ENCODE results near the gene RRBP1.

The RRBP1 gene

GRCh38 chr20:17602493-17602892, 79.5 kb downstream of the RRBP1 start:
- in situ Hi-C loops (cut with MboI; ENCODE audit: low sequenced_read_pairs) = no loop called here

GRCh38 chr20:17601957-17602356, 80.1 kb downstream of the RRBP1 start:
- Histone ChIP-seq H3K4me1 (peaks cover 22% of the 10 kb centered on the region), H3K36me3 (replicated peaks) (peaks cover 3% of the 10 kb centered on the region; the same call in 1 of the 2 replicates), H3K27me3 (ENCODE audit: low read depth) (no peaks in the 10 kb centered on the region), H3K9me3 (no peaks in the 10 kb centered on the region), H3K4me3 (no peak overlapping the region)
- DNase-seq (ENCODE audit: low spot score in 2 of 2) = peak; percentile 74 to 86
- in situ Hi-C loops (cut with MboI; ENCODE audit: low sequenced_read_pairs) = no loop called here

More at GRCh38 chr20:17602493-17602892, 79.5 kb downstream of the RRBP1 start:
- Histone ChIP-seq H3K36me3 (replicated peaks) (peaks cover 3% of the 10 kb centered on the region; the same call in 1 of the 2 replicates), H3K4me1 (peaks cover 22% of the 10 kb centered on the region), H3K27me3 (ENCODE audit: low read depth) (no peaks in the 10 kb centered on the region), H3K4me3 (no peak overlapping the region), H3K9me3 (no peaks in the 10 kb centered on the region)
- DNase-seq (ENCODE audit: low spot score in 2 of 2) = peak; percentile 70 to 83

GRCh38 chr20:17598013-17598550, 84.0 kb downstream of the RRBP1 start:
- peaks cover 22% of the 10 kb centered on the region for H3K4me1 ChIP-seq
- in situ Hi-C loops (cut with MboI; ENCODE audit: low sequenced_read_pairs) = no loop called here
- no peaks in the 10 kb centered on the region for H3K9me3 ChIP-seq
- no peaks in the 10 kb centered on the region for H3K36me3 ChIP-seq (replicated peaks)
- H3K4me3 ChIP-seq = no peak overlapping the region
- H3K27me3 ChIP-seq (ENCODE audit: low read depth) = no peaks in the 10 kb centered on the region
- no peak for DNase-seq (ENCODE audit: low spot score in 2 of 2)

DNA sequence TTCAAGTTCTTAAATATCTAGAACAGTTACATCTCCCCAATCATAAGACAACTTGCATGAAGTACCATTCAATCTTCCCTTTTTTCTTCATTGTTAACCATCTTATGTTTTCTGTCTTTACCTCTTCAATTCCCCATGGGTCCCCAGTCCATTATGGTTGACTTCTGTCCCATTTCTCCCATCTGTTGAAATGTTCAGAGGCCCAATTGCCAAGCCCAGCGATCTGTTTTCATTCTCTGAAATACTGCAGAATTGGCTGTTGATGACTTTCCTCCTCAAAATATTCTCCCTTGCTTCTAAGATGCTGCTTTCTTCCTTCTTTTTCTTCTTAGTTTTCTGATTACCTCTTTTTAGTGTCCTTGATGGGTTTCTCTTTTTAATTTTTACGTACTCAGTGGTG, 86.2 kb downstream of the RRBP1 start:
- H3K9me3 ChIP-seq = no peaks in the 10 kb centered on the region
- H3K36me3 ChIP-seq (replicated peaks) = no peaks in the 10 kb centered on the region
- H3K27me3 ChIP-seq (ENCODE audit: low read depth) = no peaks in the 10 kb centered on the region
- in situ Hi-C loops (cut with MboI; ENCODE audit: low sequenced_read_pairs) = no loop called here
- H3K4me3 ChIP-seq = no peak overlapping the region
- no peak for DNase-seq (ENCODE audit: low spot score in 2 of 2)
- peaks cover 3% of the 10 kb centered on the region for H3K4me1 ChIP-seq

GRCh38 chr20:17594443-17594842, 87.6 kb downstream of the RRBP1 start:
- in situ Hi-C loops (cut with MboI; ENCODE audit: low sequenced_read_pairs) = no loop called here
- Histone ChIP-seq H3K4me3 (no peak overlapping the region), H3K36me3 (replicated peaks) (no peaks in the 10 kb centered on the region), H3K27me3 (ENCODE audit: low read depth) (no peaks in the 10 kb centered on the region), H3K9me3 (no peaks in the 10 kb centered on the region), H3K4me1 (no peaks in the 10 kb centered on the region; the same call in 1 of the 2 replicates)
- DNase-seq (ENCODE audit: low spot score in 2 of 2) = no peak

- no peaks in the 10 kb centered on the region for H3K27me3 ChIP-seq (ENCODE audit: low read depth)
- no peaks in the 10 kb centered on the region; the same call in 1 of the 2 replicates for H3K4me1 ChIP-seq
- in situ Hi-C loops (cut with MboI; ENCODE audit: low sequenced_read_pairs) = no loop called here
- H3K36me3 ChIP-seq (replicated peaks) = no peaks in the 10 kb centered on the region
- no peak overlapping the region for H3K4me3 ChIP-seq
- H3K9me3 ChIP-seq = no peaks in the 10 kb centered on the region
- no peak for DNase-seq (ENCODE audit: low spot score in 2 of 2)
Measured at GRCh38 chr20:17593902-17594301, 88.1 kb downstream of the RRBP1 start.

GRCh38 chr20:17590245-17590644, 91.8 kb downstream of the RRBP1 start:
- Histone ChIP-seq H3K4me1 (no peaks in the 10 kb centered on the region; the same call in none of the 2 replicates), H3K27me3 (ENCODE audit: low read depth) (no peaks in the 10 kb centered on the region), H3K9me3 (no peaks in the 10 kb centered on the region), H3K4me3 (no peak overlapping the region), H3K36me3 (replicated peaks) (no peaks in the 10 kb centered on the region)
- DNase-seq (ENCODE audit: low spot score in 2 of 2) = no peak
- in situ Hi-C loops (cut with MboI; ENCODE audit: low sequenced_read_pairs) = no loop called here

DNA sequence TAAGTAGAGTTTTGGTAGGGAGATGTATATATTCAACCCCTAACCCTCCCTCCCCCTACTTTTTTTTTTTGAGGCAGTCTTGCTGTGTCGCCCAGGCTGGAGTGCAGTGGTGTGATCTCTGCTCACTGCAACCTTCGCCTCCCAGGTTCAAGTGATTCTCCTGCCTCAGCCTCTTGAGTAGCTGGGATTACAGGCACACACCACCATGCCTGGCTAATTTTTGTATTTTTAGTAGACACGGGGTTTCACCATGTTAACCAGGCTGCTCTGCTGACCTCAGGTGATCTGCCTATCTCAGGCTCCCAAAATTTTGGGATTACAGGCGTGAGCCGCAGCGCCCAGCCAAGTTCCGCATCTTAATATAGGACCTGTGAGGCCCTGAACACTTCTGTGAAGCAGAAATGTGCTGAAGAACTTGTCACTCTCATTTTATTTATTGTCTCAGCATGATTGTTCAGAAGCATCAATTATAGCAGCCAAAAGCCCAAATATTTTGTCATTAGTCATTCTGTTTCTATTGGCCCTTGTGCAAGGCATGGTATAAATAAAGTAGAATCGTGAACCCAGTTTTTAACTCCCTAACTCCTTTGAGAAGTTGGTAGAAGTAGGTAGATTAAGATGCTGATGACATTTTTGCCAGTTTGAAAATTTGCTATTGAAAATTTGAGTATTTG, 92.7 kb downstream of the RRBP1 start:
- H3K36me3 ChIP-seq (replicated peaks) = no peaks in the 10 kb centered on the region
- DNase-seq (ENCODE audit: low spot score in 2 of 2) = no peak
- in situ Hi-C loops (cut with MboI; ENCODE audit: low sequenced_read_pairs) = no loop called here

GRCh38 chr20:17587824-17588223, 94.2 kb downstream of the RRBP1 start:
- DNase-seq (ENCODE audit: low spot score in 2 of 2) = no peak
- Histone ChIP-seq H3K27me3 (ENCODE audit: low read depth) (no peaks in the 10 kb centered on the region), H3K36me3 (replicated peaks) (no peaks in the 10 kb centered on the region), H3K4me1 (peaks cover 9% of the 10 kb centered on the region), H3K4me3 (no peak overlapping the region), H3K9me3 (no peaks in the 10 kb centered on the region)
- in situ Hi-C loops (cut with MboI; ENCODE audit: low sequenced_read_pairs) = no loop called here

More for the DNA sequence above, 92.7 kb downstream of the RRBP1 start:
- H3K4me3 ChIP-seq = no peak overlapping the region
- peaks cover 3% of the 10 kb centered on the region for H3K4me1 ChIP-seq
- no peaks in the 10 kb centered on the region for H3K9me3 ChIP-seq
- no peaks in the 10 kb centered on the region for H3K27me3 ChIP-seq (ENCODE audit: low read depth)

GRCh38 chr20:17587148-17587547, 94.9 kb downstream of the RRBP1 start:
- H3K9me3 ChIP-seq = no peaks in the 10 kb centered on the region
- H3K4me3 ChIP-seq = no peak overlapping the region
- in situ Hi-C loops (cut with MboI; ENCODE audit: low sequenced_read_pairs) = no loop called here
- H3K36me3 ChIP-seq (replicated peaks) = no peaks in the 10 kb centered on the region
- H3K4me1 ChIP-seq = peaks cover 15% of the 10 kb centered on the region
- no peaks in the 10 kb centered on the region for H3K27me3 ChIP-seq (ENCODE audit: low read depth)
- DNase-seq (ENCODE audit: low spot score in 2 of 2) = no peak

GRCh38 chr20:17586250-17586649, 95.8 kb downstream of the RRBP1 start:
- Histone ChIP-seq H3K4me3 (no peak overlapping the region), H3K4me1 (peaks cover 15% of the 10 kb centered on the region), H3K36me3 (replicated peaks) (no peaks in the 10 kb centered on the region), H3K9me3 (no peaks in the 10 kb centered on the region), H3K27me3 (ENCODE audit: low read depth) (no peaks in the 10 kb centered on the region)
- DNase-seq (ENCODE audit: low spot score in 2 of 2) = no peak
- in situ Hi-C loops (cut with MboI; ENCODE audit: low sequenced_read_pairs) = no loop called here

- DNase-seq (ENCODE audit: low spot score in 2 of 2) = no peak
Measured at GRCh38 chr20:17584689-17585088, 97.4 kb downstream of the RRBP1 start.

GRCh38 chr20:17583126-17583525, 98.9 kb downstream of the RRBP1 start:
- Histone ChIP-seq H3K36me3 (replicated peaks) (no peaks in the 10 kb centered on the region), H3K4me3 (no peak overlapping the region), H3K27me3 (ENCODE audit: low read depth) (no peaks in the 10 kb centered on the region), H3K4me1 (peaks cover 18% of the 10 kb centered on the region), H3K9me3 (no peaks in the 10 kb centered on the region)
- DNase-seq (ENCODE audit: low spot score in 2 of 2) = no peak
- in situ Hi-C loops (cut with MboI; ENCODE audit: low sequenced_read_pairs) = no loop called here

More at GRCh38 chr20:17584689-17585088, 97.4 kb downstream of the RRBP1 start:
- Histone ChIP-seq H3K36me3 (replicated peaks) (no peaks in the 10 kb centered on the region), H3K27me3 (ENCODE audit: low read depth) (no peaks in the 10 kb centered on the region), H3K4me1 (peaks cover 15% of the 10 kb centered on the region), H3K4me3 (no peak overlapping the region), H3K9me3 (no peaks in the 10 kb centered on the region)
- in situ Hi-C loops (cut with MboI; ENCODE audit: low sequenced_read_pairs) = no loop called here

GRCh38 chr20:17580895-17581294, 101.1 kb downstream of the RRBP1 start:
- in situ Hi-C loops (cut with MboI; ENCODE audit: low sequenced_read_pairs) = no loop called here
- no peaks in the 10 kb centered on the region for H3K27me3 ChIP-seq (ENCODE audit: low read depth)
- no peak for DNase-seq (ENCODE audit: low spot score in 2 of 2)
- H3K4me3 ChIP-seq = no peak overlapping the region
- H3K9me3 ChIP-seq = no peaks in the 10 kb centered on the region
- H3K4me1 ChIP-seq = peaks cover 29% of the 10 kb centered on the region
- H3K36me3 ChIP-seq (replicated peaks) = no peaks in the 10 kb centered on the region
